ENCODE results near the gene MID1IP1.

MID1IP1 gene

DNA sequence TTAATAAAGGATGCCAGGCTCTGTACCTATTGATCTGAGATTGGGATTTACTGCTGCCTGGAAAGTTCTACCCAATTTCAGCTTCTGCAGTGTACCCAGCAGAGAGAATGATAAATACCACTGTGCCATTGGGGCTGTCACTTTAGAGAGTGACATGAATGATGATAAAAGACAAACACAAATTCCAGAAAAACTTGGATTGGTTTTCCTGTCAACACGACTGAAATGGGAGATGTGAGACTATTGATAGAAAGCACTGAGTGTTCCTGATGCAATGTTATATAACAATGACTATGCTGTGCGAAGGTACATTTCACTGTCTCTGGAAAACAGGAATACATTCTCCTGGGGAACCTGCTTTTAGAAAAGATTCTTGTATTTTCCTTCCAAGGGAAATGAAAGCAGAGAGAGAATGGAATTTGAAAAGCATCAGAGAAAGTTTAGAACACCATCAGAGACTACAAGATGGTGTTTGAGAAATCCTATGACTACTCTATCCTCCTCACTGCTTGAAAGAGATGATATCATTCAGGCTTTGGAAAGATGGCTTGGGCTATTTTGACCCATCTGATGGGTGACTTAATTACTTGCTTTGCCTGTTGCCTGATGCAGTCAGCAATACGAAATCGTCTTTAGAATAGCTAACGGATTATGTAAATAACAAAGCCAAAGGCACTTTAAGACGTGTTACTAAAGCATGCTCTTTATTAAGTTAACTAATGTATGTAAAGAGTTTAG, 49.7 kb downstream of the MID1IP1 start:
- H3K9ac ChIP-seq (ENCODE audit: low read length), result no peak overlapping the region
- H3K4me3 ChIP-seq (ENCODE audit: low read length), result no peak overlapping the region
- peaks cover 6% of the 10 kb centered on the region for H3K4me1 ChIP-seq (ENCODE audit: control insufficient read depth, insufficient read depth, low read length)
- H3K36me3 ChIP-seq (ENCODE audit: control insufficient read depth, insufficient read depth, low read length), result no peaks in the 10 kb centered on the region
- H3K9me3 ChIP-seq (ENCODE audit: control insufficient read depth, low read length), result no peaks in the 10 kb centered on the region
- H3K27me3 ChIP-seq (ENCODE audit: control insufficient read depth, insufficient read depth, low read length), result no peaks in the 10 kb centered on the region

DNA sequence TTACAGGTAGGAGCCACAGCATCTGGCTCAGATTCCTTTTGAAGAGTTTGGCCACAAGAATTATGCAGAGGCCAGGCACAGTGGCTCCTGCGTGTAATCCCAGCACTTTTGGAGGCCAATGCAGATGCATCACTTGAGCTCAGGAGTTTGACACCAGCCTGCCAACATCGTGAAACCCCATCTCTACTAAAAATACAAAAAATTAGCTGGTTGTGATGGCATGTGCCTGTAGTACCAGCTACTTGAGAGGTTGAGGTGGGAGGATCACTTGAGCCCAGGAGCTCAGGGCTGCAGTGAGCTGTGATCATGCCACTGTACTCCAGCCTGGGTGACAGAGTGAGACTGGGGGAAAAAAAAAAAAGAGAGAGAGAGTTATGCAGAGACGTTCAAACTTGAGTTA, 53.0 kb downstream of the MID1IP1 start:
- H3K9ac ChIP-seq (ENCODE audit: low read length), result no peak overlapping the region
- no peak overlapping the region for H3K4me3 ChIP-seq (ENCODE audit: low read length)
- no peaks in the 10 kb centered on the region for H3K27me3 ChIP-seq (ENCODE audit: control insufficient read depth, insufficient read depth, low read length)
- no peaks in the 10 kb centered on the region for H3K4me1 ChIP-seq (ENCODE audit: control insufficient read depth, insufficient read depth, low read length)
- H3K36me3 ChIP-seq (ENCODE audit: control insufficient read depth, insufficient read depth, low read length), result no peaks in the 10 kb centered on the region
- H3K9me3 ChIP-seq (ENCODE audit: control insufficient read depth, low read length), result no peaks in the 10 kb centered on the region

Data from mucosa of stomach (tissue), 1 donor.